HEK293 (cell line): ENCODE measurements around the gene TBC1D22A.

Source experiments
- CTCF ChIA-PET: fragments of 350-600 bp; formaldehyde crosslinking; extraction: SDS; loops from one replicate; lab custom pipeline; 2021; ENCODE audit warnings: antibody characterized with exemption; lab: Yijun Ruan, JAX
- POLR2A ChIA-PET: fragments of 300-600 bp; formaldehyde crosslinking; extraction: SDS; loops from one replicate; lab custom pipeline; 2020; ENCODE audit warnings: antibody characterized with exemption, inconsistent platforms; lab: Yijun Ruan, JAX
- H3K27ac ChIP-seq: fragments of 200-500 bp; sonication (Bioruptor generic); 2 replicates; pipeline ENCODE4 v1.5.1; 2014; ENCODE audit warnings: low read depth, low read length, control low read depth, inconsistent platforms; ENCODE audit errors: extremely low read depth
- H3K36me3 ChIP-seq, 2 experiments: fragments of 200-500 bp in 1 of 2; sonication (Bioruptor generic) in 1 of 2; 1 replicate in 1 of 2; 2 replicates in 1 of 2; pipeline ENCODE4 v1.5.1; 2014 to 2017; ENCODE audit warnings: inconsistent platforms in 2 of 2, low read length in 2 of 2; ENCODE audit not compliant: control insufficient read depth in 2 of 2, insufficient read depth in 1 of 2
- H3K4me1 ChIP-seq: fragments of 200-500 bp; sonication (Bioruptor generic); 2 replicates; pipeline ENCODE4 v1.5.1; 2014; ENCODE audit warnings: mild to moderate bottlenecking, low read length, inconsistent platforms; ENCODE audit not compliant: control insufficient read depth, insufficient read depth
- H3K4me3 ChIP-seq: 2 replicates; pipeline ENCODE4 v1.5.1; 2011; ENCODE audit warnings: low read depth, mild to moderate bottlenecking, control low read depth, low read length, moderate library complexity
- H3K9me3 ChIP-seq: fragments of 200-500 bp; sonication (Bioruptor generic); 2 replicates; pipeline ENCODE4 v1.5.1; 2014; ENCODE audit warnings: low read depth, low read length, inconsistent platforms; ENCODE audit not compliant: control insufficient read depth, insufficient read depth
- BCL11B ChIP-seq: fragments of 450-650 bp; formaldehyde crosslinking; IDR thresholded peaks from 2 replicates; pipeline ENCODE4 v1.5.1; 2016; ENCODE audit warnings: low read depth, missing biosample characterization, missing genetic modification characterization
- CTCF ChIP-seq: fragments of 450-650 bp; formaldehyde crosslinking; IDR thresholded peaks from 2 replicates; pipeline ENCODE4 v1.5.1; 2016; ENCODE audit warnings: missing biosample characterization, missing genetic modification characterization
- HOXD13 ChIP-seq: sonication (generic); formaldehyde crosslinking; IDR thresholded peaks from 2 replicates; pipeline ENCODE4 v1.8.0; 2022; ENCODE audit warnings: missing genetic modification reagents, borderline replicate concordance
- KLF1 ChIP-seq: fragments of 450-650 bp; formaldehyde crosslinking; IDR thresholded peaks from 2 replicates; pipeline ENCODE4 v1.5.1; 2016; ENCODE audit warnings: missing biosample characterization, missing genetic modification characterization
- SALL2 ChIP-seq: fragments of 450-650 bp; formaldehyde crosslinking; IDR thresholded peaks from 2 replicates; pipeline ENCODE4 v1.5.0; 2017; ENCODE audit warnings: missing biosample characterization, mild to moderate bottlenecking, missing genetic modification characterization, borderline replicate concordance
- WT1 ChIP-seq: fragments of 450-650 bp; formaldehyde crosslinking; IDR thresholded peaks from 2 replicates; pipeline ENCODE4 v1.5.1; 2016; ENCODE audit warnings: missing biosample characterization, missing genetic modification characterization
- YY2 ChIP-seq: fragments of 450-650 bp; formaldehyde crosslinking; IDR thresholded peaks from 2 replicates; pipeline ENCODE4 v1.5.1; 2016; ENCODE audit warnings: missing biosample characterization, missing genetic modification characterization
- ZBTB6 ChIP-seq: fragments of 450-650 bp; formaldehyde crosslinking; IDR thresholded peaks from 2 replicates; pipeline ENCODE4 v1.5.1; 2017; ENCODE audit warnings: missing biosample characterization, missing genetic modification characterization
- ZNF114 ChIP-seq: fragments of 450-650 bp; formaldehyde crosslinking; IDR thresholded peaks from 2 replicates; pipeline ENCODE4 v1.5.0; 2017; ENCODE audit warnings: missing biosample characterization, missing genetic modification characterization
- ZNF184 ChIP-seq: fragments of 450-650 bp; IDR thresholded peaks from 2 replicates; pipeline ENCODE4 v1.5.1; 2018; ENCODE audit warnings: missing biosample characterization, mild to moderate bottlenecking, missing genetic modification characterization
- ZNF2 ChIP-seq: fragments of 450-650 bp; formaldehyde crosslinking; IDR thresholded peaks from 2 replicates; pipeline ENCODE4 v1.5.1; 2016; ENCODE audit warnings: missing biosample characterization, missing genetic modification characterization
- ZNF23 ChIP-seq: fragments of 450-650 bp; formaldehyde crosslinking; IDR thresholded peaks from 2 replicates; pipeline ENCODE4 v1.5.1; 2016; ENCODE audit warnings: missing biosample characterization, missing genetic modification characterization, borderline replicate concordance
- ZNF426 ChIP-seq: fragments of 450-650 bp; formaldehyde crosslinking; IDR thresholded peaks from 2 replicates; pipeline ENCODE4 v1.5.1; 2017; ENCODE audit warnings: missing biosample characterization, missing genetic modification characterization, mild to moderate bottlenecking, inconsistent platforms, moderate library complexity
- ZNF548 ChIP-seq: fragments of 450-650 bp; formaldehyde crosslinking; IDR thresholded peaks from 2 replicates; pipeline ENCODE4 v1.5.1; 2016; ENCODE audit warnings: missing biosample characterization, missing genetic modification characterization
- ZNF623 ChIP-seq: fragments of 450-650 bp; formaldehyde crosslinking; IDR thresholded peaks from 2 replicates; pipeline ENCODE4 v1.5.1; 2016; ENCODE audit warnings: missing biosample characterization, missing genetic modification characterization
- TF ChIP-seq, protein P1 (sequence below): fragments of 450-650 bp; formaldehyde crosslinking; IDR thresholded peaks from 2 replicates; pipeline ENCODE4 v1.5.1; 2016; ENCODE audit warnings: missing biosample characterization, missing genetic modification characterization
- TF ChIP-seq, protein P2 (sequence below): fragments of 450-650 bp; formaldehyde crosslinking; IDR thresholded peaks from 2 replicates; pipeline ENCODE4 v1.5.1; 2016; ENCODE audit warnings: missing biosample characterization, missing genetic modification characterization

The TBC1D22A gene

GRCh38 chr22:47094861-47095330, 332.4 kb downstream of the TBC1D22A start (continued):
- TF ChIP-seq ZNF426 = no peak

DNA sequence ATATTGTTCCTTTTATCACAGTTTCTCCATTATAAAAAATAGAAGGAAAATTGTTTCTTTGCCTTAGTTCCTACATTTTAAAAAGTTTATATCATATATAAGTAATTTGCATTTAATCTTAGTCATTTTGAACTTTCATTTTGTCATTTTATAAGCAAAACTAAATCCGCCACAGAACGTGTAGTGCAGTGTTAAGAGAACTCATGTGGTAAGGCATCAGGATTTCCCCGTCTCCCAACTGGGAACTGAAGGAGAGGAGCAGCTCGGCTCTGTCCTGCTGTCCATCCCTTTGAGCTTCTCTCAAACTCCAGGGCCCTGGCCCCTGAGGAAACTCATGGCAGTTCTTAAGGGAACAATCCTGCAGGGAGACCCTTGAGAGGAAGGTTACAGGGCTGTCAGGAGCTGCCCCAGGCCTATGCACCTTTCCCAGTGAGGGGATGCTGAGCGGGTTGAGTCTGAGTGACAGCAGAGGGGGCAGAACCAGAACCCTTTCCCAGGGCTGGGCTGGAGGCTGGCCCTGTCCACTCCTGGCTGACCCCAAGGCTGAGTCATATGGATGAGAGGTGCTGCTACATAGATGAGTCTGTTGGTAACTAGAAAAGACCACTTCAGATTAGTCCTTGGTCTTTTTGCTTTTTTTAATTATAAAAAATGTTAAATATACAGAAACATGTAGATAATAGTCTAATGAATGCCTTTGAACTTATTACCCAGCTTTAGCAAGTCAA, 333.1 kb downstream of the TBC1D22A start:
- ChIA-PET POLR2A (no interaction called here), CTCF (no interaction called here)
- Histone ChIP-seq H3K27ac (no peak overlapping the region), H3K4me3 (no peak overlapping the region)
- TF ChIP-seq ZBTB6 (tag by site-specific recombination) (no peak), ZNF114 (no peak), ZNF184 (no peak), SALL2 (tag by site-specific recombination) (no peak), HOXD13 (CRISPR knock-in tag) (no peak), CTCF (tag by site-specific recombination) (no peak), ZNF2 (tag by site-specific recombination) (no peak), BCL11B (tag by site-specific recombination) (no peak), WT1 (no peak), ZNF548 (tag by site-specific recombination) (no peak), YY2 (tag by site-specific recombination) (no peak), ZNF23 (tag by site-specific recombination) (no peak), KLF1 (no peak), ZNF623 (tag by site-specific recombination) (no peak)
- TF ChIP-seq, protein P1, sequence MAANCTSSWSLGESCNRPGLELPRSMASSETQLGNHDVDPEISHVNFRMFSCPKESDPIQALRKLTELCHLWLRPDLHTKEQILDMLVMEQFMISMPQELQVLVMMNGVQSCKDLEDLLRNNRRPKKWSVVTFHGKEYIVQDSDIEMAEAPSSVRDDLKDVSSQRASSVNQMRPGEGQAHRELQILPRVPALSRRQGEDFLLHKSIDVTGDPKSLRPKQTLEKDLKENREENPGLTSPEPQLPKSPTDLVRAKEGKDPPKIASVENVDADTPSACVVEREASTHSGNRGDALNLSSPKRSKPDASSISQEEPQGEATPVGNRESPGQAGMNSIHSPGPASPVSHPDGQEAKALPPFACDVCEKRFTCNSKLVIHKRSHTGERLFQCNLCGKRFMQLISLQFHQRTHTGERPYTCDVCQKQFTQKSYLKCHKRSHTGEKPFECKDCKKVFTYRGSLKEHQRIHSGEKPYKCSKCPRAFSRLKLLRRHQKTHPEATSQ (tag by site-specific recombination) = no peak
- TF ChIP-seq, protein P2, sequence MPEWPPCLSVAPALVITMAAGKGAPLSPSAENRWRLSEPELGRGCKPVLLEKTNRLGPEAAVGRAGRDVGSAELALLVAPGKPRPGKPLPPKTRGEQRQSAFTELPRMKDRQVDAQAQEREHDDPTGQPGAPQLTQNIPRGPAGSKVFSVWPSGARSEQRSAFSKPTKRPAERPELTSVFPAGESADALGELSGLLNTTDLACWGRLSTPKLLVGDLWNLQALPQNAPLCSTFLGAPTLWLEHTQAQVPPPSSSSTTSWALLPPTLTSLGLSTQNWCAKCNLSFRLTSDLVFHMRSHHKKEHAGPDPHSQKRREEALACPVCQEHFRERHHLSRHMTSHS (tag by site-specific recombination) = no peak
- TF ChIP-seq, all 188 proteins: peak for 0
- H3K4me1 ChIP-seq = no peaks in the 10 kb centered on the region
- H3K36me3 ChIP-seq = no peaks in the 10 kb centered on the region
- H3K9me3 ChIP-seq = no peaks in the 10 kb centered on the region

DNA sequence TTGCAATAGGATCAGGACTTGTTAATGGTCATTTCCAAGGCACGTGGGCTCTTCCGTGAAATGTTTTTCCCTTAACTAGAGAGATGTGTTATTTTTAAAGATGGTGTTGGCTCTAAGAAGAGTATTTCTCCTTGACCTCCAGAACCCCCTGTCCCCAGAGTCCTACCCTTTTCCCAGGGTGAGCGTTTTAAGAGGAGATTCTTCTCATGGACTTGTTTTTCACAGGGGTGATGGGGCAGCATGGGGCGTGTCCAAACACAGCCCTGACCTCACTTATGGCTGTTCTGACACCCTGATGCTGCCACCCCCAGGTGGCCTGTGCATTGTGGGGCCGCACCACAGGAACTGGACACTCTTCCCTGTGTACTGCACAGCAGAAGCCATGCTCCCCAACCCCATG, 335.7 kb downstream of the TBC1D22A start:
- TF ChIP-seq, protein P2 (tag by site-specific recombination) = no peak
- Histone ChIP-seq H3K9me3 (no peaks in the 10 kb centered on the region), H3K4me3 (no peak overlapping the region), H3K36me3 (no peaks in the 10 kb centered on the region), H3K4me1 (no peaks in the 10 kb centered on the region), H3K27ac (no peak overlapping the region)
- CTCF ChIA-PET = no interaction called here
- POLR2A ChIA-PET = no interaction called here
